ENCODE measurements around the gene ADGRB3.

GRCh38 chr6:68777956-68778355 lies 142.9 kb downstream of the ADGRB3 start:
- TF ChIP-seq CTCF (IDR thresholded peaks at IDR 0.05) (no peak), SMC3 (IDR thresholded peaks at IDR 0.05; ENCODE audit: low read depth, low read length) (peak; percentile 2; the same call in 1 of the 2 replicates), MXI1 (IDR thresholded peaks at IDR 0.05; ENCODE audit: low read depth, low read length) (peak; percentile 70; the same call in 1 of the 2 replicates), REST (IDR thresholded peaks at IDR 0.05; ENCODE audit: low read depth, low read length) (no peak), RFX5 (IDR thresholded peaks at IDR 0.05; ENCODE audit: low read length) (no peak), USF2 (IDR thresholded peaks at IDR 0.05; ENCODE audit: borderline replicate concordance, low read depth, low read length) (no peak)
